Muscle of back (tissue), 11 donors: ENCODE data around the gene PITPNB. TPM values are rescaled to one million over a fixed set of nuclear protein-coding genes. Genes with fewer than 3 reads are reported as not detected.
A peak's percentile ranks its signal among the peaks of the same experiment; 100 is the strongest.

Experiments used
- DNase-seq, 3 donors: peaks; one replicate each; pipeline versions ENCODE4 v3.0.0 to v3.0.0-alpha.2; 2013
- polyA plus RNA-seq, 10 donors: library from polyadenylated mRNA; unstranded; fragments of 120-200 nt; gene quantifications; one replicate each; pipeline ENCODE4 v1.2.1, GENCODE V29; 2013; ENCODE audit not compliant: insufficient read length in 10 of 10

Gene PITPNB
- polyA plus RNA-seq, 10 donors: 36.6 to 53.6 (median 44.7) TPM

DNA sequence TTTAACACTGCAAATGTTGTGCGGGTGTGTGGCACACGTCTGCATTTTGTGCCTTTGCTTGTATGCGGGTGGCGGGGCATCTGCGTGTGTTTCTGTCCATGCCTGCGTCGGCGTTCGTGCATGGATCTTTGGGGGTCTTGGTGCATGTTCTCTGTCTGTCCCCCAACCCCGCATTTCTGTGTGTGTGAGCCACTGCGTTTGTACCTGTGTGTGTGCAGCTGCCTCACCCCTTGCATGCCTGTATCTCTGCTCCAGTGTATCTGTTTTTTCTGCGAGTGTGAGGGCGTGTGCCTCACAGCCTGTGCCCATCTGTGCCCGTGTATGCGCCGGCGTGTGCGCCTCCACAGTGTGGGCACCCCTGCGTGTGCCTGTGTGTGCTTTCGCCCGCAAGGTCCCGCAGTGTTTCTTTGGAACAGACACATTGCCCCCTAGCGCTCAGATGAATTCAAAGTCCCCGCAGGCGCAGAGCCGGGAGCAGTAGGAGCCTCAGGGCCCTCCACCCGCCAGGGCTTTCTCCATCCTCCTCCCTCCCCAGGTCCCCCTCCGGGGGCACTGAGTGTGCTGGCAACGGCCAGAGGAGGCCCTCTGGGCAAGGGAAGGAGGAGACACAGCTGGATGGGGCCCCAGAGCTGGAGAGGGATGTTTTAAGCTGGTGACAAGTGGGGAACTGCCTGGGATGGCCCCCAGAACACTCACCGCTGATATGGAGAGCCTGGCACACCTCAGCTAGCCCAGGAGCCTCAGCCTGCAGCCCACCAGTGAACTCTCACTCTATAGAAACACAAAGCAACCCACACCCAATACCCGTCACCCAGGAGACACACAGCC, 114.4 kb downstream of the PITPNB start:
- peak in 2 of 3 donors; percentile 59 to 89 for DNase-seq

DNA sequence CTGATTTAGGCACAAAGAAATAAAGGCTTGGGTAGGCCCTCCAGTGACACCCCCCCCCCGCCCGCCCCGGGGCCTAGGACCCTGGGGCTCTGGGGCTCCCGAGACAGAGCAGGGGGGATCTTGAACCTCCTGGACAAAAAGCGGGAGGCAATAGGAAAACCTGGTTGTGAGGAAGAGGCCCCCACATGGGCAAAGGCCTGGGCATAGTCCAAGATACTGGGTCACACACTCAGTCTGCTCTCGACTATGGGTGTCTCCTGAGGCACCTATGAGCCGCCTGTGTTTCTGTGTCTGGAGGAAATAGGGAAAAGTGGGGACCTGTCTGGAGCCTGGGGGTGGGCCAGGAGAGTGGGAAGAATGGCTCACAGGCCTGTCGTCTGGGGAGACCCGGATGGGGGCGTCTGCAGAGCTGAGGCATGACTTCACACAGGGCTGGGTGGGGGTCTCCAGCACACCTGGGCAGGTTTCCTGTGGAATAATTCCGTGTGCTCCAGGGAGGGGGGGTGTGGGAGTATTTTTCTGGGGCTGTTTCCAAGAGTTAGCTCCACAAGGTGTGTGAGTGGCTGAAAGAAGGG, 115.1 kb downstream of the PITPNB start:
- DNase-seq: no peak

DNA sequence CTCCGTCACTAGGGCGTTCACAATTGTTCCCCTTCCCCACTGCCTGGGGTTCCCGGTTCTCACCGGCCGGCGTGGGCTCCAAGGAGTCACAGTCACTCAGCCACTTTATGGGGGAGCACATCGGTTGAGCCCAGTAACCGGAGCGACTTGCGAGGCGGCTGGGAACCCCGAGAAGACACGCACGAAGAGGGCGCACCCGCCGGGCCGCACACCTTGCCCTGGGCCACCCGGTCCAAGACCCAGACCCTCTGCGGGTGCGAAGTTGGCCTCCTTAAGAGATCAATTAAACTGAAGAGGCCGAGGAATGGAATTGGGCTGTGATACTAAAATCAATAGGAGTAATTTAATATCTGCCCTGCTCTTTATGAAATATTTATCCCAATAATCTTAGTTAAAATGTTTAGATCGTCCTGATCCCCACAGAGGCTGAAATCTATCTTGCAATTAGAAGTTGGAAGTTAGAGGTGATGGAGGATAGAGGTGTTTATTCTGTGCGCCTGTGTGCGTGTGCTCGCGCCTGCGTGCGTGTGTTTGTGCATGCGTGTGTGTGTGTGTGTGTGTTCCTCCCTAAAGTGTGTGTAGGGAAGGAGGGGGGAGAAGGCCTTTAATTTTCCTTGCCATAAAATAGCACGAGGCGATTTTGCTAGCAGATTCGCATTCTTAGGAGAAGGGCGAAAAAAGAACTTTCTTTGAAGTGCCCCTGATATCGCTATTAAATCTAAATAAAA, 116.5 kb downstream of the PITPNB start:
- DNase-seq: no peak

Other genes with a start within 250 kb of the PITPNB start
- gene MN1, start 117.5 kb downstream of the PITPNB start, polyA plus RNA-seq: 10 to 100 TPM; 12.2 to 21.0 (median 15.6) TPM